ENCODE results near the gene TBATA.

GRCh38 chr10:70780772-70781171 lies 4.4 kb downstream of the TBATA start:
- no peak for TF ChIP-seq GATA2 (IDR thresholded peaks at IDR 0.05; ENCODE audit: low read depth, low read length)
- no peak for TF ChIP-seq GATA3 (IDR thresholded peaks at IDR 0.05; ENCODE audit: low read depth, low read length)

All from SH-SY5Y (cell line).